Measurements from ENCODE around the gene C3.
A peak's percentile ranks its signal among the peaks of the same experiment; 100 is the strongest.
"Not testable (repeated sequence)": the region's sequence is repeated elsewhere in the genome, so short reads cannot be mapped to it uniquely, and the experiment has no call there.

Gene C3

GRCh38 chr19:6752256-6753177 is 32.1 kb upstream of the C3 start:
- no peak for DNase-seq (ENCODE audit: low spot score)
- Histone ChIP-seq H3K9me3 (ENCODE audit: severe bottlenecking) (no peaks in the 10 kb centered on the region), H3K4me1 (ENCODE audit: insufficient read depth, poor library complexity, severe bottlenecking) (no peaks in the 10 kb centered on the region), H3K4me3 (ENCODE audit: severe bottlenecking) (no peak overlapping the region), H3K36me3 (ENCODE audit: low read depth) (peaks cover 92% of the 10 kb centered on the region), H3K27ac (ENCODE audit: poor library complexity, severe bottlenecking) (no peak overlapping the region), H3K27me3 (ENCODE audit: insufficient read depth, poor library complexity, severe bottlenecking) (no peaks in the 10 kb centered on the region)
- 0 out of 3 replicates have a peak, but pooled peaks have one; percentile 5 for ATAC-seq (ENCODE audit: low read depth)
- TF ChIP-seq CTCF (IDR thresholded peaks at IDR 0.05; ENCODE audit: poor library complexity, severe bottlenecking): no peak

- no peak for TF ChIP-seq CTCF (IDR thresholded peaks at IDR 0.05; ENCODE audit: poor library complexity, severe bottlenecking)
- Histone ChIP-seq H3K9me3 (ENCODE audit: severe bottlenecking) (no peaks in the 10 kb centered on the region), H3K27ac (ENCODE audit: poor library complexity, severe bottlenecking) (no peak overlapping the region), H3K4me3 (ENCODE audit: severe bottlenecking) (no peak overlapping the region), H3K4me1 (ENCODE audit: insufficient read depth, poor library complexity, severe bottlenecking) (no peaks in the 10 kb centered on the region), H3K36me3 (ENCODE audit: low read depth) (peaks cover 94% of the 10 kb centered on the region), H3K27me3 (ENCODE audit: insufficient read depth, poor library complexity, severe bottlenecking) (no peaks in the 10 kb centered on the region)
- no peak for ATAC-seq (ENCODE audit: low read depth)
- no peak for DNase-seq (ENCODE audit: low spot score)
Measured at GRCh38 chr19:6751189-6751588, 30.7 kb upstream of the C3 start.

- ATAC-seq (ENCODE audit: low read depth) (no peak), DNase-seq (ENCODE audit: low spot score) (no peak)
- no peaks in the 10 kb centered on the region for H3K27me3 ChIP-seq (ENCODE audit: insufficient read depth, poor library complexity, severe bottlenecking)
- TF ChIP-seq CTCF (IDR thresholded peaks at IDR 0.05; ENCODE audit: poor library complexity, severe bottlenecking): no peak
- H3K9me3 ChIP-seq (ENCODE audit: severe bottlenecking): no peaks in the 10 kb centered on the region
- no peak overlapping the region for H3K27ac ChIP-seq (ENCODE audit: poor library complexity, severe bottlenecking)
- peaks cover 95% of the 10 kb centered on the region for H3K36me3 ChIP-seq (ENCODE audit: low read depth)
- no peak overlapping the region for H3K4me3 ChIP-seq (ENCODE audit: severe bottlenecking)
- H3K4me1 ChIP-seq (ENCODE audit: insufficient read depth, poor library complexity, severe bottlenecking): peaks cover 5% of the 10 kb centered on the region
Measured at GRCh38 chr19:6750062-6750461, 29.6 kb upstream of the C3 start.

GRCh38 chr19:6748543-6748942 is 28.1 kb upstream of the C3 start:
- H3K36me3 ChIP-seq (ENCODE audit: low read depth): peaks cover 93% of the 10 kb centered on the region
- not testable (repeated sequence) for H3K27ac ChIP-seq (ENCODE audit: poor library complexity, severe bottlenecking); H3K9me3 ChIP-seq (ENCODE audit: severe bottlenecking); ATAC-seq (ENCODE audit: low read depth); H3K27me3 ChIP-seq (ENCODE audit: insufficient read depth, poor library complexity, severe bottlenecking); DNase-seq (ENCODE audit: low spot score); H3K4me3 ChIP-seq (ENCODE audit: severe bottlenecking)
- peaks cover 20% of the 10 kb centered on the region for H3K4me1 ChIP-seq (ENCODE audit: insufficient read depth, poor library complexity, severe bottlenecking)

- DNase-seq (ENCODE audit: low spot score) (no peak), ATAC-seq (ENCODE audit: low read depth) (no peak)
- no peak for TF ChIP-seq CTCF (IDR thresholded peaks at IDR 0.05; ENCODE audit: poor library complexity, severe bottlenecking)
- Histone ChIP-seq H3K9me3 (ENCODE audit: severe bottlenecking) (no peaks in the 10 kb centered on the region), H3K27me3 (ENCODE audit: insufficient read depth, poor library complexity, severe bottlenecking) (no peaks in the 10 kb centered on the region), H3K4me3 (ENCODE audit: severe bottlenecking) (no peak overlapping the region), H3K4me1 (ENCODE audit: insufficient read depth, poor library complexity, severe bottlenecking) (peaks cover 21% of the 10 kb centered on the region), H3K36me3 (ENCODE audit: low read depth) (peaks cover 93% of the 10 kb centered on the region), H3K27ac (ENCODE audit: poor library complexity, severe bottlenecking) (peak overlapping the region; percentile 93)
Measured at GRCh38 chr19:6745965-6746364, 25.5 kb upstream of the C3 start.

Data from RWPE2 (cell line).